ENCODE results near the gene GTF3C4.
A peak's percentile ranks its signal among the peaks of the same experiment; 100 is the strongest.
"Not testable (repeated sequence)": the region's sequence is repeated elsewhere in the genome, so short reads cannot be mapped to it uniquely, and the experiment has no call there.

GTF3C4 gene

DNA sequence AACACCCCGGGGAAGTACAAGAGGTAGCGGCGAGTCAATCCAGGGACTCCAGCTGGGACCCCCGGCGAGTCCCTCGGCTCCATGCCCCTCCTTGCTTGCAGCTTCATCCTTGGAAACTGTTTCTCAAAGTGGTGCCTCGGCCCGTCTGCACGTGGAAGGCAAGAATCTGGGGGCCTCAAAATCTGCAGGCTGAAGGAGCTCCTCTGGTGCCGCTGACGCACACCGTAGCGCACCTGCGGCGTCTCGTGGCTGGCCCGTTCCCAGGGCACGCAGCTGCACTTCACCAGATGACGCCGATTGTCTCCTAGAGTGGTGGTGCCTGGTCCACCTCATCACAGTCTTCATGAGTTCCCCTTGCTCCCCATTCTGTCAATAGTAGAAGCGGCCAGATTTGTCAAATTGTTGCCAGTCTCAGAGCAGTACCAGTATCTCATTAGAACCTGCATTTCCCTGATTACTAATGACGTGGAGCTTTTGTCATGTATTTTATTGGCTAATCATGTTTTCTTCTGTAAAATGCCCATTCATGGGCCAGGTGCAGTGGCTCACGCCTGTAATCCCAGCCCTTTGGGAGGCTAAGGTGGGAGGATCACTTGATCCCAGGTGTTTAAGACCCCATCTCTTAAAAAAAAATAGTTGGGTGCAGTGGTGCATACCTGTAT, 38.6 kb downstream of the GTF3C4 start:
- Histone ChIP-seq H3K14ac (ENCODE audit: low read length) (no peak overlapping the region), H2BK15ac (ENCODE audit: low read length) (no peak overlapping the region), H2AFZ (ENCODE audit: low read length) (no peak overlapping the region), H3K9me3 (replicated peaks in 1 of 2; ENCODE audit: control insufficient read depth in 2 of 2, insufficient read depth in 1 of 2, low read depth in 1 of 2, low read length in 2 of 2) (peaks cover 0 to 2% of the 10 kb centered on the region in 2 donors), H2BK12ac (ENCODE audit: low read length) (no peak overlapping the region), H2BK120ac (ENCODE audit: low read depth, low read length) (no peak overlapping the region), H2AK5ac (ENCODE audit: low read depth, low read length) (no peak overlapping the region), H4K91ac (ENCODE audit: low read depth, low read length, poor library complexity) (no peak overlapping the region), H4K8ac (ENCODE audit: low read depth, low read length) (no peak overlapping the region), H3K18ac (ENCODE audit: low read length) (peak overlapping the region; percentile 89), H3K36me3 (replicated peaks in 1 of 2; ENCODE audit: control insufficient read depth in 2 of 2, insufficient read depth in 2 of 2, low read length in 2 of 2) (no peaks in the 10 kb centered on the region), H3K9ac (ENCODE audit: low read depth, low read length, poor library complexity) (no peak overlapping the region), H3K4me3 (ENCODE audit: low read length in 2 of 2) (no peak overlapping the region), H3K23ac (ENCODE audit: low read depth, low read length, poor library complexity) (no peak overlapping the region), H3K4ac (ENCODE audit: low read length) (no peak overlapping the region), H2BK5ac (ENCODE audit: low read length) (no peak overlapping the region), H3K27ac (replicated peaks; ENCODE audit: low read length) (no peak overlapping the region), H3K79me1 (ENCODE audit: low read depth, low read length) (no peaks in the 10 kb centered on the region), H3K4me1 (ENCODE audit: control insufficient read depth in 2 of 2, insufficient read depth in 1 of 2, low read depth in 1 of 2, low read length in 2 of 2) (no peaks in the 10 kb centered on the region), H3K27me3 (ENCODE audit: control insufficient read depth in 3 of 3, insufficient read depth in 3 of 3, low read depth in 1 of 3, low read length in 3 of 3) (no peaks in the 10 kb centered on the region), H3K4me2 (ENCODE audit: insufficient read depth, low read length, poor library complexity, severe bottlenecking) (no peak overlapping the region)
- WGBS, 2 donors (ENCODE audit: extremely low coverage in 2 of 2, insufficient read length in 2 of 2, insufficient replicate concordance in 1 of 2) = no CpG with 5 or more reads among the region's 23 CpGs
- DNase-seq (ENCODE audit: low spot score) = no peak

DNA sequence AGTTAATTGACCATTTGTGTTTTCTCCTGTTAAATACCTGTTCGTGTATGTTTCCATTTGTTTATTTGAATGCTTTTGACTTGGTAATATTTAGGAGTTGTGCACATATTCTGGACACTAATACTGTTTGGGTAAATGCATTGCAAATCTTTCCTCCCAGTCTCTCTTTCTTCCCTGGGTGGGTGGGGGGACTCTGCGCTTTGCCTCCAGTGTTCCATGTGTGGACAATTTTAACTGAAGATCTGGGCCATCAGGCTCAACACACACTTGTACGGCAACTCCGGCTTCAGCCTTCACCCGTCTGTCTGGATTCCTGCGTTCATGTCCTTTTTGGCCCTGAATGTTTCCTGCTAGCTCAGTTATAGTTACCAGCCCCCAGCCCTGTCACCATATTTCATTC, 40.1 kb downstream of the GTF3C4 start:
- H2AFZ ChIP-seq (ENCODE audit: low read length) = no peak overlapping the region
- no peaks in the 10 kb centered on the region for H3K27me3 ChIP-seq (ENCODE audit: control insufficient read depth in 3 of 3, insufficient read depth in 3 of 3, low read depth in 1 of 3, low read length in 3 of 3)
- H2BK15ac ChIP-seq (ENCODE audit: low read length) = no peak overlapping the region
- H2BK120ac ChIP-seq (ENCODE audit: low read depth, low read length) = no peak overlapping the region
- H2BK12ac ChIP-seq (ENCODE audit: low read length) = no peak overlapping the region
- no peak overlapping the region for H3K27ac ChIP-seq (replicated peaks; ENCODE audit: low read length)
- H3K4ac ChIP-seq (ENCODE audit: low read length) = no peak overlapping the region
- no peak overlapping the region for H3K14ac ChIP-seq (ENCODE audit: low read length)
- no peak overlapping the region for H3K23ac ChIP-seq (ENCODE audit: low read depth, low read length, poor library complexity)
- H4K91ac ChIP-seq (ENCODE audit: low read depth, low read length, poor library complexity) = no peak overlapping the region
- DNase-seq (ENCODE audit: low spot score) = no peak
- H4K8ac ChIP-seq (ENCODE audit: low read depth, low read length) = no peak overlapping the region
- H3K36me3 ChIP-seq (replicated peaks in 1 of 2; ENCODE audit: control insufficient read depth in 2 of 2, insufficient read depth in 2 of 2, low read length in 2 of 2) = no peaks in the 10 kb centered on the region
- peaks cover 0 to 2% of the 10 kb centered on the region in 2 donors for H3K9me3 ChIP-seq (replicated peaks in 1 of 2; ENCODE audit: control insufficient read depth in 2 of 2, insufficient read depth in 1 of 2, low read depth in 1 of 2, low read length in 2 of 2)
- H2BK5ac ChIP-seq (ENCODE audit: low read length) = no peak overlapping the region
- H3K18ac ChIP-seq (ENCODE audit: low read length) = no peak overlapping the region
- H3K4me3 ChIP-seq (ENCODE audit: low read length in 2 of 2) = no peak overlapping the region
- no peaks in the 10 kb centered on the region for H3K79me1 ChIP-seq (ENCODE audit: low read depth, low read length)
- no peak overlapping the region for H3K4me2 ChIP-seq (ENCODE audit: insufficient read depth, low read length, poor library complexity, severe bottlenecking)
- no CpG with 5 or more reads among the region's 6 CpGs for WGBS, 2 donors (ENCODE audit: extremely low coverage in 2 of 2, insufficient read length in 2 of 2, insufficient replicate concordance in 1 of 2)
- no peak overlapping the region for H2AK5ac ChIP-seq (ENCODE audit: low read depth, low read length)
- no peaks in the 10 kb centered on the region for H3K4me1 ChIP-seq (ENCODE audit: control insufficient read depth in 2 of 2, insufficient read depth in 1 of 2, low read depth in 1 of 2, low read length in 2 of 2)
- H3K9ac ChIP-seq (ENCODE audit: low read depth, low read length, poor library complexity) = no peak overlapping the region

DNA sequence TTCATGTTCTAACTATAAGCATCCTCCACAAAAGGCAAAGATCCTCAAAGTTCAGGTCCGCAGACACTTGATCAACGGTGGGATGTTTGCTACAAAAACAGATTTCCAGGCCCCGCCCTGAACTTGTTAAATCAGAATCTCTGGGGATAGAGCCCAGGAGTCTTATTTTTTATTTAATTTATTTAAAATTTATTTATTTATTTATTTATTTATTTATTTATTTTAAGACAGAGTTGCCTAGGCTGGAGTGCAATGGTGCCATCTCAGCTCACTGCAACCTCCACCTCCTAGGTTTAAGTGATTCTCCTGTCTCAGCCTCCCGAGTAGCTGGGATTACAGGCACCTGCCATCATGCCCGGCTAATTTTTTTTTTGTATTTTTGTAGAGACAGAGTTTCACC, 40.9 kb downstream of the GTF3C4 start:
- H2BK120ac ChIP-seq (ENCODE audit: low read depth, low read length); DNase-seq (ENCODE audit: low spot score); H3K79me1 ChIP-seq (ENCODE audit: low read depth, low read length); H2AK5ac ChIP-seq (ENCODE audit: low read depth, low read length); H3K18ac ChIP-seq (ENCODE audit: low read length); H4K8ac ChIP-seq (ENCODE audit: low read depth, low read length); H3K9ac ChIP-seq (ENCODE audit: low read depth, low read length, poor library complexity); H2BK5ac ChIP-seq (ENCODE audit: low read length); H3K36me3 ChIP-seq (replicated peaks in 1 of 2; ENCODE audit: control insufficient read depth in 2 of 2, insufficient read depth in 2 of 2, low read length in 2 of 2); H3K14ac ChIP-seq (ENCODE audit: low read length); H3K4ac ChIP-seq (ENCODE audit: low read length); H3K27ac ChIP-seq (replicated peaks; ENCODE audit: low read length); H3K4me2 ChIP-seq (ENCODE audit: insufficient read depth, low read length, poor library complexity, severe bottlenecking); H3K9me3 ChIP-seq (replicated peaks in 1 of 2; ENCODE audit: control insufficient read depth in 2 of 2, insufficient read depth in 1 of 2, low read depth in 1 of 2, low read length in 2 of 2); H2AFZ ChIP-seq (ENCODE audit: low read length); H3K23ac ChIP-seq (ENCODE audit: low read depth, low read length, poor library complexity); H4K91ac ChIP-seq (ENCODE audit: low read depth, low read length, poor library complexity); H2BK15ac ChIP-seq (ENCODE audit: low read length); H2BK12ac ChIP-seq (ENCODE audit: low read length); H3K27me3 ChIP-seq (ENCODE audit: control insufficient read depth in 3 of 3, insufficient read depth in 3 of 3, low read depth in 1 of 3, low read length in 3 of 3); H3K4me3 ChIP-seq (ENCODE audit: low read length in 2 of 2); H3K4me1 ChIP-seq (ENCODE audit: control insufficient read depth in 2 of 2, insufficient read depth in 1 of 2, low read depth in 1 of 2, low read length in 2 of 2): not testable (repeated sequence)
- no CpG with 5 or more reads among the region's 5 CpGs for WGBS, 2 donors (ENCODE audit: extremely low coverage in 2 of 2, insufficient read length in 2 of 2, insufficient replicate concordance in 1 of 2)

DNA sequence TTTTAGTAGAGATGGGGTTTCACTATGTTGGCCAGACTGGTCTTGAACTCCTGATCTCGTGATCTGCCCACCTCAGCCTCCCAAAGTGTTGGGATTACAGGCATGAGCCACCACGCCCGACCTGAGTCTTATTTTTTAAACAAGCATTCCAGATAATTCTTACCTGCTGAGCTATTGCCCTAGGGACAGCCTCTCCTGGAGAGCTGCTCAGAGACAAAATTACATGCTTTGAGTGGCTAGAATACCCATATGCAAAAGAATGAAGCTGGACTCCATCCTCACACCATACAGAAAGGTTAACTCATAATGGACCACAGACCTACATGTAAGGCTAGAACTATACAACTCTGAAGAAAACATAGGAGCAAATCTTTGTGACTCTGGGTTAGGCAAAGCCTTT, 41.6 kb downstream of the GTF3C4 start:
- no peaks in the 10 kb centered on the region for H3K79me1 ChIP-seq (ENCODE audit: low read depth, low read length)

More for the DNA sequence above, 41.6 kb downstream of the GTF3C4 start:
- DNase-seq (ENCODE audit: low spot score) = no peak
- H3K4me1 ChIP-seq (ENCODE audit: control insufficient read depth in 2 of 2, insufficient read depth in 1 of 2, low read depth in 1 of 2, low read length in 2 of 2) = no peaks in the 10 kb centered on the region
- no peak overlapping the region for H2BK120ac ChIP-seq (ENCODE audit: low read depth, low read length)
- H3K27ac ChIP-seq (replicated peaks; ENCODE audit: low read length) = no peak overlapping the region
- peaks cover 0 to under 1% of the 10 kb centered on the region in 2 donors for H3K9me3 ChIP-seq (replicated peaks in 1 of 2; ENCODE audit: control insufficient read depth in 2 of 2, insufficient read depth in 1 of 2, low read depth in 1 of 2, low read length in 2 of 2)
- H2BK15ac ChIP-seq (ENCODE audit: low read length) = no peak overlapping the region
- H2AK5ac ChIP-seq (ENCODE audit: low read depth, low read length) = no peak overlapping the region
- H3K36me3 ChIP-seq (replicated peaks in 1 of 2; ENCODE audit: control insufficient read depth in 2 of 2, insufficient read depth in 2 of 2, low read length in 2 of 2) = no peaks in the 10 kb centered on the region
- H3K4me3 ChIP-seq (ENCODE audit: low read length in 2 of 2) = no peak overlapping the region
- H3K23ac ChIP-seq (ENCODE audit: low read depth, low read length, poor library complexity) = no peak overlapping the region
- H2BK5ac ChIP-seq (ENCODE audit: low read length) = no peak overlapping the region
- WGBS, 2 donors (ENCODE audit: extremely low coverage in 2 of 2, insufficient read length in 2 of 2, insufficient replicate concordance in 1 of 2) = no CpG with 5 or more reads among the region's 3 CpGs
- H3K14ac ChIP-seq (ENCODE audit: low read length) = no peak overlapping the region
- H4K8ac ChIP-seq (ENCODE audit: low read depth, low read length) = no peak overlapping the region
- H2BK12ac ChIP-seq (ENCODE audit: low read length) = no peak overlapping the region
- H3K27me3 ChIP-seq (ENCODE audit: control insufficient read depth in 3 of 3, insufficient read depth in 3 of 3, low read depth in 1 of 3, low read length in 3 of 3) = no peaks in the 10 kb centered on the region
- H3K4me2 ChIP-seq (ENCODE audit: insufficient read depth, low read length, poor library complexity, severe bottlenecking) = no peak overlapping the region
- H3K9ac ChIP-seq (ENCODE audit: low read depth, low read length, poor library complexity) = no peak overlapping the region
- H4K91ac ChIP-seq (ENCODE audit: low read depth, low read length, poor library complexity) = no peak overlapping the region
- H3K4ac ChIP-seq (ENCODE audit: low read length) = no peak overlapping the region
- H2AFZ ChIP-seq (ENCODE audit: low read length) = no peak overlapping the region
- H3K18ac ChIP-seq (ENCODE audit: low read length) = no peak overlapping the region

Measured in neuronal stem cell (in vitro differentiated cells).